Posterior vena cava (tissue), 2 donors: Measurements from ENCODE around the gene QSOX2. TPM values are rescaled to one million over a fixed set of nuclear protein-coding genes. Genes with fewer than 3 reads are reported as not detected.
"Not testable (repeated sequence)": the region's sequence is repeated elsewhere in the genome, so short reads cannot be mapped to it uniquely, and the experiment has no call there.

ENCODE experiments used
- DNase-seq: peaks from one replicate; pipeline ENCODE4 v3.0.0-alpha.2; 2020; ENCODE audit warnings: low spot score
- intact Hi-C, 2 donors: fragments of 100-400 bp; cut with DNase I; formaldehyde crosslinking; loops; one replicate each; pipeline versions ENCODE4 v1.14.1 to v1.14.2; 2022 to 2023
- total RNA-seq, 2 donors: library from RNA; stranded (reverse); fragmentation: NEBNext Ultra II Directional; extraction: Animal tissue kit (Norgen Biotek cat#: 25700); gene quantifications; one replicate each; pipeline ENCODE4 v1.2.1, GENCODE V29; 2021
- donor health status: DM: yes; HTN: yes; CAD: no.
- donor health status: DM: yes; HTN: yes; CAD: no.

QSOX2 gene
- total RNA-seq, 2 donors from 2014 or later, result 5.8 to 6.6 TPM

- intact Hi-C loops, result no loop called here
- no peak for DNase-seq
Observed at GRCh38 chr9:136243631-136244030, 2.0 kb downstream of the QSOX2 start.

- no peak for DNase-seq
- intact Hi-C loops, result no loop called here
Observed at GRCh38 chr9:136242918-136243525, 2.6 kb downstream of the QSOX2 start.

GRCh38 chr9:136242248-136242647, 3.4 kb downstream of the QSOX2 start:
- DNase-seq, result no peak
- intact Hi-C loops, result no loop called here

- DNase-seq, result no peak
- intact Hi-C loops, result no loop called here
Observed at GRCh38 chr9:136241542-136241941, 4.1 kb downstream of the QSOX2 start.

DNA sequence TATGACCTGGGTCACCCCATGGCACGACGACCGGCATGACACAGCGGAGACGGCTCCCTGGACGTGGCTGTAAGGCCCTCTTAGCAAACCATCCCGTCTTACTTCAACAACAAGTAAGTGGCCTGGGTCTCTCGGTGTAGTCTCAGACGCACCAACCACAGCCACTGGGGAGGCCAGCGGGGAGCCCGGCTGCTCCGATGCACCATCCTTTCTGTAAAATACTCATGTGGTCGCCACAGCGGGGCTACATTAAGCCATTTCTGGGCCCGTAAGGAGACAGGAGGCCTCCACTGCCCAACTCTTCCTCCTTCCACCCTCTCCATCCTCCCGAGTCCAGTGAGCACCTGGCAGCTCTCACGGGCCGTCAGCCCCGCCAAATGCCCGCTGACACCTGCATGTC, 4.7 kb downstream of the QSOX2 start:
- intact Hi-C loops, result no loop called here
- DNase-seq, result no peak

DNA sequence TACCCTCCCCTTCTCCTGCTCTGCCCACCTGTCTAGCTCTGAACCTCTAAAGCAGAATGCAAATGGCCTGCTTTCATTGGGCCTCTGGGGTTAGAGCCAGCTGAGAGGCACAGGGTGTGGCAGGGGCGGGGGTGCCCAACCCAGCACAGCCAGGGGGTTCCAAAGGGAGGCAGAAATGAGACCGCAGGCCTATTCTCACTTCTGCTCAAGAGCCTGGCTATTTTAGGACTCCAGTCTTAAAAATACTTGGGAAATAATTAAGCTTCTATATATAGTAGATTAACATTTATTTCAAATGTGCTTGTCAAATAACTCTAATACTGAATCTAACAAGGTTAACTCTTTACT, 5.7 kb downstream of the QSOX2 start:
- DNase-seq, result no peak
- intact Hi-C loops, result no loop called here

DNA sequence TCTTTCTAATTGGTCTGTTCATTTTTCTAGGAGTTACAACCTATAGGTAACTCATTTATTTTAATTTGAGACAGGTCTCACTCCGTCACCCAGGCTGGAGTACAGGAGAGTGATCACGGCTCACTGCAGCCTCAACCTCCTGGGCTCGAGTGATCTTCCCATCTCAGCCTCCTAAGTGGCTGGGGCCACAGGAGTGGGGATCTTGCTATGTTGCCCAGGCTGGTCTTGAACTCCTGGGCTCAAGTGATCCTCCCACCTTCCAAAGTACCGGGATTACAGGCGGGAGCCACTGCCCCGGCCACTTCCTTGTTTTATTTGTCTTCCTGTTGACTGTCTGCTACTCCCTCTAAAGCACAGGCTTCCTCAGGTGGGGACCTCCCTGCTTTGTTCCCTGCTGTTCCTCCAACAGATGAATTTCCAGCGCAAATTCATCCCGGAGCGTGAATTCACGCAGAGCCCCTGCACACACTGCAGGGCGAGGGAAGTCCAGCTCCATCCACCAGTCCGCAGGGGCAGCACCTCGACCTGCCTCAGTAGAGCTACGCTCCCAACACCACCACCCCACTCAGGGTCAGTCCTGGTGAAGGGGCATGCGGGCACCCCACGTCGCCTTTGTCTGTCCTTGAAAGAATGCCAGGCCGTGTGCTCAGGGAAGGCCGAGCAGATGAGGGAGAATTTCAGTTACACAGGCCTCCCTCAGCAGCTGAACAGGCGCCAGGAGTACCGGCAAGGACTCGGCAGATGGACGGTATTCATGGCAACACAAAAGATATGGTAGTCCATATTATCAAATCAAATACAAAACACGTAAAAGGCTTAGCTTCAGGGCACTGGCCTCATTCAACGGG, 6.3 kb downstream of the QSOX2 start:
- intact Hi-C loops, result no loop called here
- DNase-seq, result no peak

GRCh38 chr9:136238342-136238732, 7.3 kb downstream of the QSOX2 start:
- intact Hi-C loops, result no loop called here
- DNase-seq, result no peak

DNA sequence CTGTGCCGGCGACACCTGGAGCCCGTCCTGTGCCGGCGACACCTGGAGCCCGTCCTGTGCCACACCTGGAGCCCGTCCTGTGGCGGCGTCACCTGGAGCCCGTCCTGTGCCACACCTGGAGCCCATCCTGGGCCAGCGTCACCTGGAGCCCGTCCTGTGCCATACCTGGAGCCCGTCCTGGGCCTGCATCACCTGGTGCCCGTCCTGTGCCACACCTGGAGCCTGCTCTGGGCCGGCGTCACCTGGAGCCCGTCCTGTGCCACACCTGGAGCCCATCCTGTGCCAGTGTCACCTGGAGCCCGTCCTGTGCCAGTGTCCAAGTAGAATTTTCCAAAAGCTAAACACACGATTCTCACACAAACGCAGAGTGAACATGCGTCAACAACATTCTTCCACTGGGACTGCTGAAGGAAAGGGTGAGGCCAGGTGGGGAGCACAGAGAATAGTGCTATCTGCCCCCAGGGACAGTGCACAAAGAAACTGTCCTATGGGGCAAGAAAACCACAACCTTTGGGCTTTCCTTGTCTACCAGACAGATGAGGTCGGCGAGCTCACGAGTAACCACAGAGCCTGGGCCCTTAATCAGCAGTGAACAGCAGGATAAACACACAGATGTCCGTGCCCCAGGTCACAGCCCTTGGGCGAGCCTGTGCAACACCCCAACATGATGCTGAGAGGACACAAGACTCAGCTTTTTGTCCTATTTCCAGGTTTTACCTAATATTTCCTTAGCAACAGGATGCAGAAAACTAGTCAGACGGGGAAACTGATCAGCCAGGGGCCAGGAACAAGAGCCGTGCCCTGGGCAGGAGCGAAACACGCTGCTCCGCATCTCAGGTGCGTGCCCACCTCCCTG, 7.9 kb downstream of the QSOX2 start:
- DNase-seq, result no peak
- intact Hi-C loops, result no loop called here

- intact Hi-C loops, DNase-seq: not testable (repeated sequence)
Observed at GRCh38 chr9:136236471-136237410, 8.9 kb downstream of the QSOX2 start.

DNA sequence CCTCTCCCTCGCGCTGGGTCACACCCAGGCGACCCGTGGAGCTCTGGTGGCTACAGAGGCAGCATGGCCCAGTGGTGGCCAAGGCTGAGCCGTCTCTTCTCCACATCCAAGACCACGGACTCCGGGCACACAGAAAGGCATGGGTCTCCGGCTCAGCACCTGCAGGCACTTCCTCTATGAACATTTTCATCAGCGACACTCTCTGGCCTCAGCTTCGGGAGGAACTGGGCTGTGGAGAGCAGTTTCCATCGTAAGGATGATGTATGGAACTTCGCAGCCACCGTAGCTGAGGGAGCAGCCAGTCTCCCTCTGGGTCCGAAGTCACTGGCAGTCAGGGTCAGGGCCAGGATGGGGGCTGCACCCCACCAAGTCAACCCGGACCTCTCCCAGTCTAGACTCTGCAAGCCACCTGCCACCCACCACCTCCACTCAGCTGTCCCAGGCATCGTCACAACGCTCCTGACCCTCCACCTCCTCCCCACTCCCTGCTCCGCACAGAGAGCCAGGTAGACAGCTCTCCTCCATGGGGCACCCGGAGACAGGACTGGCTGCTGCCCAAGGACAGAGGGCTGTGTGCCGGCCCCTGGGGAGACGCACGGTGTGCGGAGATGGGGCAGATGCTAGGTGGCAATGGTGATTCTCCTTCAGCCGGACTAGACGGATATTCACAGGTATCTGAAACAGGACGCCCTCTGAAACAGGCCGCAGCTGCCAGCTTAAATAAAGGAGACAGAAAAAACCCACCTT, 9.7 kb downstream of the QSOX2 start:
- no peak for DNase-seq
- intact Hi-C loops, result no loop called here

GRCh38 chr9:136235171-136235570, 10.4 kb downstream of the QSOX2 start:
- intact Hi-C loops, result no loop called here

GRCh38 chr9:136234597-136234996, 11.0 kb downstream of the QSOX2 start:
- intact Hi-C loops, result no loop called here
- no peak for DNase-seq

More at GRCh38 chr9:136235171-136235570, 10.4 kb downstream of the QSOX2 start:
- no peak for DNase-seq

DNA sequence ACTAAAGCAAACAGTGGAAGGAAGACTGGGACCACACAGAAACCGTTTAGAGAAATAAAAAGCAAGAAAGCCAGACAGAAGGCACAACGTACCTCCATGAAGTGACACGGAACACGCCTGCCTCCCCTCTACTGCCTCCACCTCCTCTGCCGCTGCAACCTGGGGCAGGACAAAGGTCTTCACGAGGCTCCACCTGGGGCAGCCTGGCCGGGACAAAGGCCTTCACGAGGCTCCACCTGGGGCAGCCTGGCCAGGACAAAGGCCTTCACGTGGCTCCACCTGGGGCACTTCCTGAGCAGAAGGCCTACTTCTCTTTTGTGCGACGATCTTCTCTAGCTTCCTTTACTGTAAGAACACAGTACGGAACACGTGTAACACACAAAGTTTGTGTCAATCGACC, 11.7 kb downstream of the QSOX2 start:
- intact Hi-C loops, result no loop called here
- DNase-seq, result no peak

DNA sequence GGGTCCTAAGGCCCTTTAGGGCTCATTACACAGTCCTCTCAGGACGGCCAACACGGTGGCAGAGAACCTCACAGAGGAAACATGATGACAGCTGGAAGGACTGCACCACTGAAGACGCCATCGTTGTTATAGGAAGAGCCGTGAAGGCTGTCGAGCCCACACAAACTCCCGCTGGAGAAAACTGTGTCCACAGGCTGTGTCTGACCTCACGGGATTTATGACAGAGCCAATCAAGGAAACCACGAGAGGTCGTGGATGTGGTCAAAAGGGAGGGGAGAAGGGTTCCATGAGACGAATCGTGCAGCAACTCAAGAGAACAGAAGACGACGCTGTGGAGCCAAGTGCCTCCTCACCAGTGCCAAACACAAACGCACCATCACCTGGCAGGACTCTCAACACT, 12.2 kb downstream of the QSOX2 start:
- intact Hi-C loops, result no loop called here
- DNase-seq, result no peak

- intact Hi-C loops, result no loop called here
- no peak for DNase-seq
Observed at GRCh38 chr9:136232969-136233368, 12.6 kb downstream of the QSOX2 start.

DNA sequence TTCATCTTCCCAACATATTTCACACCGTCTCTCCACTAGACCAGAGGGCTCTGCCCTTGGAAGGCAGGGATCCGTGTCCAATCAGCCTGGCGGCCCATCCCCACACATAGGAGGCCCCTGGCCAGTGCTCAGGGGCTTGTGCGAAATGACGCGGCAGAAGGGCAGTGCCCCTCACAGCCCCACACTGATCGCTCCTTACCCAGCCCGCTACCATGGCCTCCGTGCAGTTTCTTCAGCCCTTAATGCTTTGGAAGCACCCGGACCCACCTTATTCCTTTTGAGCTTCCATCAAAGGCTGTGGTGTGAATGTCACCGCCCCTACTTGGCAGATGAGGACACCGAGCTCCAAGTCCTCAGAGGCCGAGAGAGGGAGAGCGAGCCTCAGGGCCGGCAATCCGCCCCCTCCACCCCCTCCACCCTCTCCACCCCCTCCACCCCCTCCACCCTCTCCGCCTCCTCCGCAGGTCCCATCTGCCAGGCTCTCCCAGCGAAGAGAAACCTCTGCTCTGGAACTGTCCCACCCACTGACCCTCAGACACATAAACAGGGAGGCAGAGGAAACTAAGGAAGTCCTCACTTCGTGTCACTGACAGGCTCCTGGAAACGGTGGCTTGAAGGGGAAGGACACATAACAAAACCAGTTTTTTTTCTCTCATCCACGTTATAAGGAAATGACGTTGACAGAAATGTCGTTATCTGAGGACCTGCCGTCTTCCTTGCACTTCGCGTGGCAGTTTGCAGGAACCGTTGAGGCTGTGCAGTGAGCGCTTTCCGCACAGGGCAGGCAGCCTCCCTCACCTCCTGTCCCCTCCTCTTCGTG, 13.9 kb downstream of the QSOX2 start:
- intact Hi-C loops, result no loop called here
- no peak for DNase-seq

GRCh38 chr9:136230773-136231172, 14.8 kb downstream of the QSOX2 start:
- DNase-seq, result no peak
- intact Hi-C loops, result no loop called here
